Thyroid gland (tissue), 4 donors: ENCODE results near the gene GCNA.

Experiments
- POLR2A ChIP-seq, 2 donors: fragments of 450-650 bp; IDR thresholded peaks; one replicate each; pipeline ENCODE4 v1.6.1; 2017; ENCODE audit warnings: antibody characterized with exemption in 2 of 2, mild to moderate bottlenecking in 2 of 2, moderate library complexity in 1 of 2
- TF ChIP-seq, protein P1 (sequence below), 6 experiments: fragments of 200-600 bp in 3 of 6; fragments of 450-650 bp in 3 of 6; sonication (generic) in 3 of 6; IDR thresholded peaks; one replicate each; pipeline ENCODE4 v1.5.1; 2016 to 2019; ENCODE audit warnings: antibody characterized with exemption in 6 of 6, mild to moderate bottlenecking in 2 of 6, inconsistent platforms in 1 of 6, moderate library complexity in 1 of 6

- TF ChIP-seq POLR2A (IDR thresholded peaks at IDR 0.05): no peak
- TF ChIP-seq, protein P1, sequence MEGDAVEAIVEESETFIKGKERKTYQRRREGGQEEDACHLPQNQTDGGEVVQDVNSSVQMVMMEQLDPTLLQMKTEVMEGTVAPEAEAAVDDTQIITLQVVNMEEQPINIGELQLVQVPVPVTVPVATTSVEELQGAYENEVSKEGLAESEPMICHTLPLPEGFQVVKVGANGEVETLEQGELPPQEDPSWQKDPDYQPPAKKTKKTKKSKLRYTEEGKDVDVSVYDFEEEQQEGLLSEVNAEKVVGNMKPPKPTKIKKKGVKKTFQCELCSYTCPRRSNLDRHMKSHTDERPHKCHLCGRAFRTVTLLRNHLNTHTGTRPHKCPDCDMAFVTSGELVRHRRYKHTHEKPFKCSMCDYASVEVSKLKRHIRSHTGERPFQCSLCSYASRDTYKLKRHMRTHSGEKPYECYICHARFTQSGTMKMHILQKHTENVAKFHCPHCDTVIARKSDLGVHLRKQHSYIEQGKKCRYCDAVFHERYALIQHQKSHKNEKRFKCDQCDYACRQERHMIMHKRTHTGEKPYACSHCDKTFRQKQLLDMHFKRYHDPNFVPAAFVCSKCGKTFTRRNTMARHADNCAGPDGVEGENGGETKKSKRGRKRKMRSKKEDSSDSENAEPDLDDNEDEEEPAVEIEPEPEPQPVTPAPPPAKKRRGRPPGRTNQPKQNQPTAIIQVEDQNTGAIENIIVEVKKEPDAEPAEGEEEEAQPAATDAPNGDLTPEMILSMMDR (IDR thresholded peaks at IDR 0.05): no peak
These were observed 14.3 kb upstream of the GCNA start for GRCh38 chrX:71563921-71564320.
